ENCODE results near the gene DRC7.

DRC7 gene

DNA sequence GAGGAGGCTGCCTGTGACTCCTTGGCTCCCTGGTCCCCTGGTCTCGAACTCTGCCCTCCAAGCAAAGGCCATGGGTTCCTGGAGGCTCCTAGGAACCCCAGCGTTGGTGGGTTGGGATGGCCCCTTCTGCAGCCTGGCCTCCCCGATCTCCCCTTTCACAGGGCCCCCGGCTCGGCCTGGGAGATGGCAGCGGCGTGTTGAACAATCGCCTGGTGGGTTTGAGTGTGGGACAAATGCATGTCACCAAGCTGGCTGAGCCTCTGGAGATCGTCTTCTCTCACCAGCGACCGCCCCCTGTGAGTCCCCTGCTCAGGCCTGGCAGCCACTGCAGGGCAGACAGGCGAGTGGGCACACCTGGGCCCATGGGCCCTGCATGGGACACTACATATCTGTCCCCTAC is 15.6 kb upstream of the DRC7 start:
- DNase-seq, result no peak

DNA sequence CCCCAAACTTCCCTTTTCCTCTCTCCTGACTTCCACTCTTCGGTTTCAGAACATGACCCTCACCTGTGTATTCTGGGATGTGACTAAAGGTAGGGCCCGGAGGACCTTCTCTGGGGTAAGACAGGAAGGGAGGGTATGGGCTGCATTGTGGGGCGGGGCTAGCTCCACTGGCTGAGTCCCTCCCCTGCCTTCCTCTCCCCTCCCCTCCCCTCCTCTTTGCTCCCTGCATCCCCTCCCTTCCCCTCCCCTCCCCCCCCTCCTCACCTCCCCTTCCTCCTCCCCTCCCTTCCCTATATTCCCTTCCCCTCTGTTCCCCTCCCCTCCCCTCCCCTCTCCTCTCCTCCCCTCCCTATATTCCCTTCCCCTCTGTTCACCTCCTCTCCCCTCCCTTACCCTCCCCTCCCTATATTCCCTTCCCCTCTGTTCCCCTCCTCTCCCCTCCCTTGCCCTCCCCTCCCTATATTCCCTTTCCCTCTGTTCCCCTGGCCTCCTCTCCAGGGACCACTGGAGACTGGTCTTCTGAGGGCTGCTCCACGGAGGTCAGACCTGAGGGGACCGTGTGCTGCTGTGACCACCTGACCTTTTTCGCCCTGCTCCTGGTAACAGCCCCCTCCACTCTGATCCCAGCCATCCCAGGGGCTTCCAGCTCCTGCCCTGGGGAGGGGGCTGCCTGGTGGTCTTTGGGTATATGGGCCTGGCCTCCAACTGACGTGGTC is 14.7 kb upstream of the DRC7 start:
- DNase-seq, result no peak

- no peak for DNase-seq
These were observed 13.7 kb upstream of the DRC7 start for GRCh38 chr16:57680842-57681375.

GRCh38 chr16:57681950-57682728 is 12.5 kb upstream of the DRC7 start:
- DNase-seq, result no peak

GRCh38 chr16:57682809-57683635 is 11.6 kb upstream of the DRC7 start:
- no peak for DNase-seq

- no peak for DNase-seq
These were observed 10.7 kb upstream of the DRC7 start for GRCh38 chr16:57683636-57684545.

GRCh38 chr16:57684626-57685358 is 9.8 kb upstream of the DRC7 start:
- DNase-seq, result no peak

GRCh38 chr16:57685633-57686032 is 9.0 kb upstream of the DRC7 start:
- no peak for DNase-seq

DNA sequence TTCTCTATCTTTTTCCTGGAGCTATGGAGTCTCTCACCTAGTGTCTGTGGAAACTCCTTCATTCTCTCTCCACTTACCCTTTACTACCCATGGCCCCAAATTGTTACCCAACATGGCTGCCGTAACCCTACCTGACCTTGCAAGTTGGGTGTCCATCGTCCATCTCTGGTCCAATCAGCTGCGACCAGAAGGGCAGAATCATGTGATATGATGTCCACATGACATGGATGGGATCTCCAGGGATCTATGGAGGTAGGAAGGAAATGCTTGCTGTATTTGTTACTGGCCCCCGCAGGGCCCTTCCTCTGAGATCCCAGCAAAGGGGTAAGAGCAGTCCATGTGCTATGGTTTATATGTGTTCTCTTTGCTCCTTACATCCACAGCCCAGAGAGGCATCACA is 8.0 kb upstream of the DRC7 start:
- no peak for DNase-seq

DNA sequence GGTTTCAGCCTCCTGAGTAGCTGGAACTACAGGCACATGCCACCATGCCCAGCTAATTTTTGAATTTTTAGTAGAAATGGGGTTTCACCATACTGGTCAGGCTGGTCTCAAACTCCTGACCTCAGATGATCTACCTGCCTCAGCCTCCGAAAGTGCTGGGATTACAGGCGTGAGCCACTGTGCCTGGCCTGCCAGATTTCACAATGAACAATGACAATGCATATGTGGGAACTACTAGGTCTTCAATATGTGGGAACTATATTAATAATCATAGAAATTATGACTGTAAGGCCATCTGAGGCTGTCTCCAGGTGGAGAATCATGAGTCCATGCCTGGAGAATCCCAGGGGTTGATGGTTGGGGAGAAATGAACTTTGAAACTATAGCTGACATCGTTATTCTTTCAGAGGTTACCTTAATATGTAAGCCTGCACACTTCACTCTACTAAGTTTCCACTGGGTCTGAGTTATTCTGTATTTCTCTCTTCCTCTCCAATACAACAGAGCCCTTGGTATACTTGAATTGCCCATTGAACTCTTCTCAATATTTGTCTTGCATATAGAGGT is 7.2 kb upstream of the DRC7 start:
- no peak for DNase-seq

GRCh38 chr16:57688487-57688986 is 6.1 kb upstream of the DRC7 start:
- DNase-seq, result peak; percentile 23

- no peak for DNase-seq
These were observed 5.4 kb upstream of the DRC7 start for GRCh38 chr16:57688987-57689761.

GRCh38 chr16:57689762-57690558 is 4.6 kb upstream of the DRC7 start:
- DNase-seq, result peak; percentile 97

DNA sequence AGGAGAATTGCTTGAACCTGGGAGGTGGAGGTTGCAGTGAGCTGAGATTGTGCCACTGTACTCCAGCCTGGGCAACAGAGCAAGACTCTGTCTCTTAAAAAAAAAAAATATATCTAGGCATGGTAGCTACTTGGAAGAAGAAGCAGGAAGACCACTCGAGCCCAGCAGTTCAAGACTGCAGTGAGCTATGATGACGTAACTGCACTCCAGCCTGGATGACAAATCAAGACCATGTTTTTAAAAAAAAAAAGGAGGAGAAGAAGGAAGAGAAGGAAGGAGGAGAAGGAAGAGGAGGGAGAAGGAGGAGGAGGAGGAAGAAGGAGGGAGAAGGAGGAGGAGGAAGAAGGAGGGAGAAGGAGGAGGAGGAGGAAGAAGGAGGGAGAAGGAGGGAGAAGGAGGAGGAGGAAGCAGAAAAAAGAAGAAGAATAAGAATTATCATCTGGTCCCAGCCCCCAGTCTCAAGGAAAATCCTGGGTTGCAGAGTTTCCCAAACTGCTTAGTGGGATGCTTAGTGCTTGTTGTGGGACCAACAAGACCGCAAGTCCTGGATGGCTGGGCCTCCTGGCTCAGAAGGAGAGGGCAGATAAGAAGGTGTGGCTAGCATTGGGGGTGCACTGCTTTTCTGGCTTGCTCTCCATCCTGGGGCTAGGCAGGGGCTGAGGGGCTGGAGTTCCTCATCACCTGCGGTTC is 3.7 kb upstream of the DRC7 start:
- no peak for DNase-seq

- DNase-seq, result no peak
These were observed 2.0 kb upstream of the DRC7 start for GRCh38 chr16:57692636-57693035.

DNA sequence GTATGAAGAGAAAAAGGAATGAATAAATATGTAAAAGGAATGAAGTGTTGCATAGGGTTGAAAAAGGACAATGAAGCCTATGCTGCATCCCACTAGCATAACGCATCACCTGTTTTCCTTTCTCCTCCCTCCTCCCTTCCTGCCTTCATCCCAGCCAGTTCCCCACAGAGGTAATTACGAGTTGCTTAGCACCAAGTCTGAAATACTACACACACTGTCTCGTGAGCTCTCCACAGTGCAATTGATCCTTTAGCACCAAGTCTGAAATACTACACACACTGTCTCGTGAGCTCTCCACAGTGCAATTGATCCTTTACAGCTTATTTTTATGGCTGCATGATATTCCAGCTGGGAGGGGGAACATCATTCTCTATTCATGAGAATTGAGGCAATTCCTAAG is 1.1 kb upstream of the DRC7 start:
- no peak for DNase-seq

- no peak for DNase-seq
These were observed 328 bp upstream of the DRC7 start for GRCh38 chr16:57694231-57694724.

- DNase-seq, result no peak
These were observed 1.1 kb downstream of the DRC7 start for GRCh38 chr16:57695680-57696069.

All from KG1 (cell line).